ENCODE measurements around the gene ZBTB20.

- TF ChIP-seq CTCF (conservative IDR thresholded peaks at IDR 0.05) (no peak), EZH2 (IDR thresholded peaks at IDR 0.05; ENCODE audit: low read depth) (no peak)
Observed at GRCh38 chr3:114697401-114697800, 449.7 kb downstream of the ZBTB20 start.

All from PC-9 (cell line).